Measurements from ENCODE around the gene AGAP3. TPM values are rescaled to one million over a fixed set of nuclear protein-coding genes. Genes with fewer than 3 reads are reported as not detected.

Gene AGAP3
- total and polyA plus RNA-seq, 2 of the 4 experiments (the other 2 are of a cell fraction): 35.3 to 93.9 TPM

DNA sequence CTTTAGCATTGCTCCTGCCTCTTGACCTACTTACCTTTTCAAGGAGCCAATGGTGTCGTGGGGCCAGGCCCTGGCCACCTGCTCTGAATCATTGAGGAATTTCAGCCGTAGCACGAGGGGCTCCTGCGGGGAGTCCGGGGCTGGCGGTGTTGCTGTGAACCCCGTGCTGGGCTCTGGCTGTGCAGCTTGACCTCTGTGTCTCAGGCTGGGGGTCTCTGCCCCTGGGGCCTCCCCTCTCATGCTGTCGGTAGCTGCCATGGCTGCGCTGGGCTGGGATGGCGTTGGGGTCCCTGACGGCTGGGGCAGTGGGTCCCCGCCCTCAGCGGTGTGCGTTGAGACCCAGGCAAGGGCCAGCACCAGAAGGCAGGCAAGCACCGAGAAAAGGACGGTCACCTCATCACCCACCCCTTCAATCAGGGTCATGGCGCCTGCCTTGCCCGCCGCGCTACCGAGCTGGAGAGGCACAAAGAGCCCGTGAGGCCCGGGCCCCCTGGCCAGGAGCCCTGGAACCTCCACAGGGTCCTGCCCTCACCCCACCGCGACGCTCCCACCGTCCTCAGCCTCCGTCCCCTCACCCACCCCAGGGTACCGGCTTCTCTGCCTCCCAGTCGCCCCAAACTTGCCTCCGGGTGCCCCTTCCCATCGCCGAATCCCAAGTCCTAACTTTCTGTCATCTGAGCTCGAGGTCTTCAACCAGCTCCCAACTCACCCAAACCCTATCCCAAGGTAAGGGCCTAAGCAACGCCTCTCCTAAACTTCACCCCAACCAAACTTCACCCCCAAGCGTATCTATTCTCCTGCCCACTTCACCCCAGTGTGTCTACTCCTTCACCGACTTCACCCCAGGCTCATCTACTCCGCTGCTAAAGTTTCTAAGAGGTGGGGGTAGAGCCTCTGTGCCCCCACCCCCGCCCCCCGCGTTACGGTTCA lies 3.9 kb upstream of the AGAP3 start (continued):
- TF ChIP-seq USF2 (IDR thresholded peaks at IDR 0.05; ENCODE audit: low read depth, low read length): no peak
- TF ChIP-seq MAFK (IDR thresholded peaks at IDR 0.05; ENCODE audit: low read depth, low read length): no peak
- no peak for TF ChIP-seq RFX5 (IDR thresholded peaks at IDR 0.05; ENCODE audit: low read depth, low read length)
